PC-3 (cell line): Measurements from ENCODE around the gene MSI2.

Experiments used
- EZH2 ChIP-seq: fragments of 300-600 bp; sonication (generic); IDR thresholded peaks from one replicate; pipeline ENCODE4 v1.6.1; 2017; ENCODE audit warnings: antibody characterized with exemption, mild to moderate bottlenecking, low read length; ENCODE audit not compliant: unreplicated experiment
- EZH2phosphoT487 ChIP-seq: fragments of 300-600 bp; sonication (generic); IDR thresholded peaks from 2 replicates; pipeline ENCODE4 v1.6.1; 2018; ENCODE audit warnings: mild to moderate bottlenecking, antibody characterized with exemption, low read length, borderline replicate concordance
- TF ChIP-seq, protein P1 (sequence below): fragments of 300-600 bp; sonication (generic); conservative IDR thresholded peaks from 2 replicates; pipeline ENCODE4 v1.5.1; 2017; ENCODE audit warnings: antibody characterized with exemption, low read depth, mild to moderate bottlenecking, low read length

GRCh38 chr17:57704448-57704847 lies 448.1 kb downstream of the MSI2 start:
- TF ChIP-seq, protein P1, sequence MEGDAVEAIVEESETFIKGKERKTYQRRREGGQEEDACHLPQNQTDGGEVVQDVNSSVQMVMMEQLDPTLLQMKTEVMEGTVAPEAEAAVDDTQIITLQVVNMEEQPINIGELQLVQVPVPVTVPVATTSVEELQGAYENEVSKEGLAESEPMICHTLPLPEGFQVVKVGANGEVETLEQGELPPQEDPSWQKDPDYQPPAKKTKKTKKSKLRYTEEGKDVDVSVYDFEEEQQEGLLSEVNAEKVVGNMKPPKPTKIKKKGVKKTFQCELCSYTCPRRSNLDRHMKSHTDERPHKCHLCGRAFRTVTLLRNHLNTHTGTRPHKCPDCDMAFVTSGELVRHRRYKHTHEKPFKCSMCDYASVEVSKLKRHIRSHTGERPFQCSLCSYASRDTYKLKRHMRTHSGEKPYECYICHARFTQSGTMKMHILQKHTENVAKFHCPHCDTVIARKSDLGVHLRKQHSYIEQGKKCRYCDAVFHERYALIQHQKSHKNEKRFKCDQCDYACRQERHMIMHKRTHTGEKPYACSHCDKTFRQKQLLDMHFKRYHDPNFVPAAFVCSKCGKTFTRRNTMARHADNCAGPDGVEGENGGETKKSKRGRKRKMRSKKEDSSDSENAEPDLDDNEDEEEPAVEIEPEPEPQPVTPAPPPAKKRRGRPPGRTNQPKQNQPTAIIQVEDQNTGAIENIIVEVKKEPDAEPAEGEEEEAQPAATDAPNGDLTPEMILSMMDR, result no peak
- TF ChIP-seq EZH2, result no peak
- no peak for TF ChIP-seq EZH2phosphoT487
